ENCODE data around the gene KIAA1671.
A peak's percentile ranks its signal among the peaks of the same experiment; 100 is the strongest.

Gene KIAA1671

DNA sequence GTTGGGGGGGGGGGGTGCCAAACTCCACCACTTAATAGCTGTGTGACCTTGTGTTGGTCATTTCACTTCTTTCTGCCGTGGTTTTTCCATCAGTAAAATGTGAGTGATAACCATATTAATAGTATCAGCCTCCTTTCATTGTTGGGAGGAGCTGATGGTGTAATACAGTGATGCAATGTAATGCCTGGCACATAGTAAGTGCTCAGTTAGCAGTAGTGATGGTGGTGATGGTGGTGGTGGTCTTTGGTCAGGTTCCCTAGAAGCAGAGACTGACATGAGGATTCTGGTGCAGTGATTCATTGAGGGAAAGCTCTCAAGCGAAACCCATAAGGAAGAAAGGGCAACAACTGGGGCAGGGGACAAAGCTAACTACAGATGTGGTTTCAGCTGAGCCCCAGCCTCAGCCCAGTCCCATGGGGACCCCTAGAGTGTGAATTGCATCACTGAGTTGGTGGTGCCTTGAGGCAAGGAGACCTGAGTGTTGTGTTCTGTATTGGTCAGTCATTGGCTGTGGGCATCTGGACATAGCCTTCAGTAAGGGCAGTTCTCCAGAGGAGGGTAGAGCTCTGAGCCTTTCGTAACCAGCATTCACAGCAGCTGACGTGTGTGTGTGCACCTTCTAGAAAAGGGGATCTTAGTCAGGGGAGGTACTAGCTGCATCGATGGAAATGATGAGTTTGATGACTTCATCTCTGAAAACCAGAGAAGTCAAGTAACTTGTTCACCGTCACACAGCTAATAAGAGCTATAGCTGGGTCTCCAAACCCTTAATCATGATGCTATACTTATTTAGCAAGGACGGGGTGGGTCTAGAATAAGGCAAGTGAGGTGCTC, 153.5 kb downstream of the KIAA1671 start:
- TF ChIP-seq CTCF (conservative IDR thresholded peaks at IDR 0.05; ENCODE audit: low read depth): no peak
- CTCF ChIA-PET: no interaction called here
- no peak for DNase-seq (ENCODE audit: low spot score)
- peak overlapping the region; percentile 44 for H3K27ac ChIP-seq
- POLR2A ChIA-PET (ENCODE audit: low non-redundant PET): no interaction called here

- CTCF ChIA-PET: interaction anchor here (0.6 to 1.4 kb wide), 6 partner anchors 27 to 170 kb away, joined by 3 to 6 read pairs (median 4); no protein-coding TSS in a partner anchor
- H3K27ac ChIP-seq: peak overlapping the region; percentile 98
- TF ChIP-seq CTCF (conservative IDR thresholded peaks at IDR 0.05; ENCODE audit: low read depth): no peak
- POLR2A ChIA-PET (ENCODE audit: low non-redundant PET): no interaction called here
- no peak for DNase-seq (ENCODE audit: low spot score)
These were observed 157.5 kb downstream of the KIAA1671 start for GRCh38 chr22:25109878-25110595.

- H3K27ac ChIP-seq: peak overlapping the region; percentile 98
- no peak for TF ChIP-seq CTCF (conservative IDR thresholded peaks at IDR 0.05; ENCODE audit: low read depth)
- DNase-seq (ENCODE audit: low spot score): no peak
- POLR2A ChIA-PET (ENCODE audit: low non-redundant PET): no interaction called here
- CTCF ChIA-PET: interaction anchor here (0.6 to 1.4 kb wide), 6 partner anchors 27 to 169 kb away, joined by 3 to 6 read pairs (median 4); no protein-coding TSS in a partner anchor
These were observed 158.0 kb downstream of the KIAA1671 start for GRCh38 chr22:25110596-25110845.

GRCh38 chr22:25110846-25111578, 158.5 kb downstream of the KIAA1671 start:
- peak; percentile 88 for DNase-seq (ENCODE audit: low spot score)
- ChIA-PET CTCF (interaction anchor here (0.5 to 1.5 kb wide), 13 partner anchors 12 to 204 kb away, joined by 3 to 6 read pairs (median 3); no protein-coding TSS in a partner anchor), POLR2A (ENCODE audit: low non-redundant PET) (no interaction called here)
- peak overlapping the region; percentile 98 for H3K27ac ChIP-seq
- peak; percentile 75 for TF ChIP-seq CTCF (conservative IDR thresholded peaks at IDR 0.05; ENCODE audit: low read depth)

DNA sequence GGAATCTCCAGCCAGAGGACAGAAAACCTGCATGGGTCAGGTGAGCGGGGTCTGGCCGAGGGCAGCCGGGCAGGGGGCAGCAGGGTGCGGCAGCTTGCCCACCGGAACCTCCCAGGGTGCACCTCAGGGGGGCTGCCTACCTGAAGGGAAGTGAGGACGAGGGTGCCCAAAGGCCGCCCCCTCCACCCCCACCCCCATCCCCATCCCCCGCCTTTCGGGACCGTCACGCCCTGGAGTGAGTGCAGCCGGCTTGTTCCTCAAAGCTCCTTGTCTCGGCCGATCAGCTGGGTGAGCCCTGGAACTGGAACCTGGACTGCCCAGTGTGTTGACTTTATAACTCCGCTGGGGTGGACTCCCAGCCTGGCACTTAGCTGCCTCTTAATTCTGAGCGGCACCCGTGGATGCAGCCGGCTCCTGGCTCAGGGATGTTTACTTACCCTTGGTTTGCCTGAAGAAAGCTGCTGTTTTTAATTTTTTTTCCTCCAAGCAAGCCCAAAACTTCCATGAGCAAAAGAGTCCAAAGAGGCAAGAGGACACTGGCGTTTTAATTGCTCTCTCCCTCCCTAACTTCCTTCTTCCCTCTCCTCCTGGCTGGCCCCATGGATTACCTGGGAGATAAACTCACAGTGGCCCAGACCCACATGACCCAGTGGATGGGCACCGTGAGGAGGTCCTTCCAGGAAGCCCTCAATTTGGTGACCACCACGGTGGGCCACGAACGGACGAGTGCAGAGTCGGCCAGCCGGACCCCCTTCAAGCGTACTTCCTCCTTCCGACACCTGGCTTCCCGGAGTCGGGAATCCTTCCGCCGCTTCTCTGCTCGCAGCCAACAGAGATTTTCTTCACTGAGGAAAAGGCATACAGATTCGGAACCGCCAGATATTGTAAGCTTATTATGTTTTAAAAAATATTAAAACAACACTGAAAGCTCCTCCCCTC, 159.3 kb downstream of the KIAA1671 start:
- CTCF ChIA-PET: interaction anchor here (0.5 to 1.5 kb wide), 9 partner anchors 11 to 204 kb away, joined by 3 to 5 read pairs (median 3); no protein-coding TSS in a partner anchor
- POLR2A ChIA-PET (ENCODE audit: low non-redundant PET): no interaction called here
- TF ChIP-seq CTCF (conservative IDR thresholded peaks at IDR 0.05; ENCODE audit: low read depth): no peak
- peak overlapping the region; percentile 98 for H3K27ac ChIP-seq
- no peak for DNase-seq (ENCODE audit: low spot score)
